CD14-positive monocyte (primary cell): ENCODE data around the gene PODXL2. TPM values are rescaled to one million over a fixed set of nuclear protein-coding genes. Genes with fewer than 3 reads are reported as not detected.

Experiments used
- DNase-seq, 3 donors: peaks; one replicate each; pipeline ENCODE4 v3.0.0-alpha.2; 2011 to 2022
- H2AFZ ChIP-seq: 2 replicates; pipeline ENCODE4 v1.6.0; 2012; ENCODE audit warnings: mild to moderate bottlenecking, low read depth, low read length, inconsistent platforms; ENCODE audit not compliant: insufficient read depth, poor library complexity, severe bottlenecking
- H3K27ac ChIP-seq, 2 donors: 1 replicate in 1 of 2; 2 replicates in 1 of 2; pipeline ENCODE4 v1.5.1; 2012 to 2013; ENCODE audit warnings: low read length in 2 of 2, control low read depth in 1 of 2, inconsistent platforms in 1 of 2, low read depth in 1 of 2, mild to moderate bottlenecking in 1 of 2
- H3K27me3 ChIP-seq, 2 donors: one replicate each; pipeline versions ENCODE4 v1.6.0 to v1.6.1; 2011 to 2013; ENCODE audit warnings: low read length in 2 of 2; ENCODE audit not compliant: control insufficient read depth in 2 of 2, insufficient read depth in 2 of 2
- H3K36me3 ChIP-seq, 2 donors: replicated peaks in 1 of 2; 1 replicate in 1 of 2; 2 replicates in 1 of 2; pipeline versions ENCODE4 v1.5.1 to v1.6.1; 2012 to 2013; ENCODE audit warnings: low read length in 2 of 2, control low read depth in 1 of 2, inconsistent platforms in 1 of 2, mild to moderate bottlenecking in 1 of 2; ENCODE audit not compliant: insufficient read depth in 2 of 2, control insufficient read depth in 1 of 2
- H3K4me1 ChIP-seq, 2 donors: 1 replicate in 1 of 2; 2 replicates in 1 of 2; pipeline versions ENCODE4 v1.5.1 to v1.6.1; 2012 to 2013; ENCODE audit warnings: low read length in 2 of 2, control low read depth in 1 of 2, inconsistent platforms in 1 of 2, mild to moderate bottlenecking in 1 of 2, moderate library complexity in 1 of 2; ENCODE audit not compliant: insufficient read depth in 2 of 2, control insufficient read depth in 1 of 2
- H3K4me2 ChIP-seq: replicated peaks from 2 replicates; pipeline ENCODE3; 2012; ENCODE audit warnings: low read length, moderate library complexity, mild to moderate bottlenecking; ENCODE audit not compliant: poor library complexity, severe bottlenecking; ENCODE audit errors: extremely low read depth
- H3K4me3 ChIP-seq, 3 experiments: fragments of 200-600 bp in 1 of 3; sonication (generic) in 1 of 3; replicated peaks in 1 of 3; 1 replicate in 2 of 3; 2 replicates in 1 of 3; pipeline ENCODE4 v1.5.1; 2011 to 2013; ENCODE audit warnings: low read length in 3 of 3, mild to moderate bottlenecking in 3 of 3, control low read depth in 2 of 3, low read depth in 2 of 3, inconsistent platforms in 1 of 3, moderate library complexity in 1 of 3
- H3K79me2 ChIP-seq: 2 replicates; pipeline ENCODE4 v1.6.0; 2012; ENCODE audit warnings: mild to moderate bottlenecking, control low read depth, inconsistent platforms, low read length, moderate library complexity; ENCODE audit not compliant: insufficient read depth
- H3K9ac ChIP-seq: 2 replicates; pipeline ENCODE4 v1.6.0; 2017; ENCODE audit warnings: low read length, mild to moderate bottlenecking; ENCODE audit not compliant: insufficient read depth, poor library complexity, severe bottlenecking
- H3K9me3 ChIP-seq, 2 donors: replicated peaks in 1 of 2; 1 replicate in 1 of 2; 2 replicates in 1 of 2; pipeline versions ENCODE4 v1.5.1 to v1.6.1; 2012 to 2013; ENCODE audit warnings: low read length in 2 of 2, control low read depth in 1 of 2; ENCODE audit not compliant: control insufficient read depth in 1 of 2, insufficient read depth in 1 of 2
- H4K20me1 ChIP-seq: 2 replicates; pipeline ENCODE4 v1.6.0; 2012; ENCODE audit warnings: mild to moderate bottlenecking, low read length, control low read depth, moderate library complexity; ENCODE audit not compliant: insufficient read depth
- H3K27ac Mint-ChIP-seq, 7 donors: one replicate each; pipeline ENCODE4 v1.8.0; 2020; ENCODE audit warnings: mild to moderate bottlenecking in 7 of 7, mixed read lengths in 7 of 7, moderate library complexity in 6 of 7, inconsistent platforms in 2 of 7
- H3K27me3 Mint-ChIP-seq, 3 donors: one replicate each; pipeline ENCODE4 v1.8.0; 2021 to 2022; ENCODE audit warnings: low read depth in 3 of 3, mild to moderate bottlenecking in 3 of 3, mixed read lengths in 3 of 3, moderate library complexity in 3 of 3, inconsistent platforms in 1 of 3
- H3K36me3 Mint-ChIP-seq, 2 donors: one replicate each; pipeline ENCODE4 v1.8.0; 2020; ENCODE audit warnings: mixed read lengths in 2 of 2, inconsistent platforms in 1 of 2, mild to moderate bottlenecking in 1 of 2
- H3K4me1 Mint-ChIP-seq: one replicate; pipeline ENCODE4 v1.8.0; 2020; ENCODE audit warnings: mild to moderate bottlenecking, mixed read lengths
- H3K4me3 Mint-ChIP-seq, 2 donors: one replicate each; pipeline ENCODE4 v1.8.0; 2020; ENCODE audit warnings: mild to moderate bottlenecking in 2 of 2, mixed read lengths in 2 of 2, moderate library complexity in 1 of 2
- H3K9me3 Mint-ChIP-seq, 7 donors: one replicate each; pipeline ENCODE4 v1.8.0; 2020 to 2022; ENCODE audit warnings: mixed read lengths in 7 of 7, mild to moderate bottlenecking in 6 of 7, moderate library complexity in 6 of 7, inconsistent platforms in 2 of 7
- WGBS: methylation state at CpG from one replicate; pipeline ENCODE4 v1.1.5; 2013; ENCODE audit warnings: missing lambda C conversion rate; ENCODE audit not compliant: insufficient coverage; 5-methylcytosine and 5-hydroxymethylcytosine counted together
- intact Hi-C, 2 donors: fragments of 100-400 bp; cut with micrococcal nuclease; formaldehyde crosslinking; loops; one replicate each; pipeline versions ENCODE4 v1.15.0 to v1.15.1; 2023
- polyA plus RNA-seq, 3 donors: library from polyadenylated mRNA; depleted of rRNA in 1 of 3; unstranded in 2 of 3; stranded (reverse) in 1 of 3; fragments of 300-500 nt in 2 of 3; fragments of >200 nt in 1 of 3; fragmentation: Illumina TruSeq in 2 of 3; gene quantifications; 1 replicate in 2 of 3; 2 replicates in 1 of 3; pipeline ENCODE4 v1.2.3, GENCODE V29; 2012 to 2021
- TF ChIP-seq, protein P1 (sequence below): fragments of 200-600 bp; IDR thresholded peaks from one replicate; pipeline ENCODE4 v1.8.0; 2022; ENCODE audit warnings: antibody characterized with exemption, mild to moderate bottlenecking

PODXL2 gene
- polyA plus RNA-seq, 3 donors: 0.33 to 0.64 (median 0.43) TPM

DNA sequence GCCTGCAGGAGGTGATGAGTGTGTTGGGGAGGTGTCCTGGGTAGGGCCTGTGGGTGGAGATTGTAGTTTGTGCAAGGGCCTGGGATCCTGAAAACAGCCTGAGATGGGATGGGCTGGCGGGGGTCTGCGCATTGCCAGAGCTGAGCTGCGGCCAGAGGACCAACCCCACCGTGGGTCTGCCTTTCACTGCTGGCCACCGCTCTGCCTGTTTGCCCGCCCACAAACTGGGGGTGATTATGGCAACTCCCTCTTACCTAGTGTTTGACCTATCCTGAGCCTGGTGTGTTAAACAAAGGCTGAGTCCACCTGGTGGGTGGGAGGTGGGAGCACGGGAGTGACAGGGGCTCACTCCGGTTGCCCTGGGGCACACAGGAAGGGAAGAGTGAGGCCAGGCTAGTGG is 53.6 kb downstream of the PODXL2 start:
- H4K20me1 ChIP-seq: peaks cover 9% of the 10 kb centered on the region
- DNase-seq: no peak
- no peak overlapping the region for H3K9ac ChIP-seq
- H2AFZ ChIP-seq: no peak overlapping the region
- no peak overlapping the region for H3K27ac ChIP-seq
- no peak overlapping the region for H3K4me3 ChIP-seq
- Mint-ChIP-seq H3K9me3 (peaks cover 0 to 5% (median 0%) of the 10 kb centered on the region in 7 donors), H3K4me1 (peaks cover 52% of the 10 kb centered on the region), H3K27ac (peak overlapping the region in 1 of 7 donors; percentile 51), H3K36me3 (peaks cover 28 to 30% of the 10 kb centered on the region in 2 donors), H3K27me3 (peaks cover 0 to 2% (median under 1%) of the 10 kb centered on the region in 3 donors), H3K4me3 (no peak overlapping the region)
- no peaks in the 10 kb centered on the region for H3K79me2 ChIP-seq
- WGBS: 100% methylated on average over 4 of the region's 8 CpGs
- no peaks in the 10 kb centered on the region for H3K27me3 ChIP-seq
- intact Hi-C loops: no loop called here
- H3K4me2 ChIP-seq: no peak overlapping the region
- H3K4me1 ChIP-seq: peaks cover 35 to 48% of the 10 kb centered on the region in 2 donors
- peaks cover 12 to 22% of the 10 kb centered on the region in 2 donors for H3K36me3 ChIP-seq
- TF ChIP-seq, protein P1, sequence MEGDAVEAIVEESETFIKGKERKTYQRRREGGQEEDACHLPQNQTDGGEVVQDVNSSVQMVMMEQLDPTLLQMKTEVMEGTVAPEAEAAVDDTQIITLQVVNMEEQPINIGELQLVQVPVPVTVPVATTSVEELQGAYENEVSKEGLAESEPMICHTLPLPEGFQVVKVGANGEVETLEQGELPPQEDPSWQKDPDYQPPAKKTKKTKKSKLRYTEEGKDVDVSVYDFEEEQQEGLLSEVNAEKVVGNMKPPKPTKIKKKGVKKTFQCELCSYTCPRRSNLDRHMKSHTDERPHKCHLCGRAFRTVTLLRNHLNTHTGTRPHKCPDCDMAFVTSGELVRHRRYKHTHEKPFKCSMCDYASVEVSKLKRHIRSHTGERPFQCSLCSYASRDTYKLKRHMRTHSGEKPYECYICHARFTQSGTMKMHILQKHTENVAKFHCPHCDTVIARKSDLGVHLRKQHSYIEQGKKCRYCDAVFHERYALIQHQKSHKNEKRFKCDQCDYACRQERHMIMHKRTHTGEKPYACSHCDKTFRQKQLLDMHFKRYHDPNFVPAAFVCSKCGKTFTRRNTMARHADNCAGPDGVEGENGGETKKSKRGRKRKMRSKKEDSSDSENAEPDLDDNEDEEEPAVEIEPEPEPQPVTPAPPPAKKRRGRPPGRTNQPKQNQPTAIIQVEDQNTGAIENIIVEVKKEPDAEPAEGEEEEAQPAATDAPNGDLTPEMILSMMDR: no peak
- H3K9me3 ChIP-seq: peaks cover 0 to 8% of the 10 kb centered on the region in 2 donors

DNA sequence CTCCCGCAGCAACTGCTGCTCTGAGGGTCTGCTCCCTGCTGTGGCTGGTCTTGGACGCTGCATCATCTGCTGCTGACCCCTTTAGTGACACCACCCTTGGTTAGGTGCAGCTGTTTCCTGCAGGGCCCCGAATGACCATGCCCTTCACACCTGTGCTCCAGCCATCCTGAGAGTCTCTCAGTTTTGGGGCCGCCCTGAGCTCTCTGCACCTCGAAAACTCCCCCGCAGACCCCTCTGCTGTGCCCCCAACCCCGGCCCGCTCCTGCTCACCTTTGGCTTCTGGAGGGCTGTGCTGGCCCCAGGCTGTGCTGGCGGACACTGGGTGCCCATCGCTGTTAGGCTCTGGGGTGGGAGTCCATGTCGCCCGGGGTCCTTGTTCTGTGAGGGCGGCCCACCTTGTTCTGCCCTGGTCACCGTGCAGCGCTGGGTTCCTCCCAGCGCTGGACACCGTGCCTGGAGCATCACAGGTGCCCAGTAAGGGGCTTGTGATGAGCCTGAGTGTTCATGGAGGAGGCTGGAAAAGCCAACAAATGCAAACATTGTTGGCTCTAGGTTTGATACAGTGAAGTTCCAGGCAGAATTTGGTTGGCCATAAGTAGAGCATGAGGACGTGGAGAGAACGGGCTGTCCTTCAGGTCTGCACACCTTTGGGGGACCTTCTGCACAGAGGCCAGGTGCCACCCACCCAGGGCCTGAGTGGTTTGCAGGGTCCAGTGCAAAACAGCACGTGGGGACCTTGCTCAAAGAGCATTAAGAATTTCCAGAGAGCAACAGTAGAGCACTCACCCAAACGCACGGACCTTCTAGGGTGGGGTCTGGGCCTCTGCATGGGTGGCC is 56.1 kb downstream of the PODXL2 start:
- H3K4me1 Mint-ChIP-seq: peaks cover 29% of the 10 kb centered on the region

More for the DNA sequence above, 56.1 kb downstream of the PODXL2 start:
- H3K36me3 ChIP-seq: peaks cover 3 to 6% of the 10 kb centered on the region in 2 donors
- H3K4me1 ChIP-seq: peaks cover 16 to 23% of the 10 kb centered on the region in 2 donors
- Mint-ChIP-seq H3K27ac (no peak overlapping the region), H3K4me3 (no peak overlapping the region), H3K9me3 (no peaks in the 10 kb centered on the region), H3K36me3 (peaks cover 5 to 11% of the 10 kb centered on the region in 2 donors), H3K27me3 (peaks cover 0 to 2% (median 0%) of the 10 kb centered on the region in 3 donors)
- no peak overlapping the region for H3K27ac ChIP-seq
- no peak for DNase-seq
- TF ChIP-seq, protein P1: no peak
- no peak overlapping the region for H3K4me2 ChIP-seq
- H3K4me3 ChIP-seq: no peak overlapping the region
- WGBS: 86% methylated on average over 21 of the region's 22 CpGs
- H3K27me3 ChIP-seq: no peaks in the 10 kb centered on the region
- H2AFZ ChIP-seq: no peak overlapping the region
- no peak overlapping the region for H3K9ac ChIP-seq
- H3K9me3 ChIP-seq: no peaks in the 10 kb centered on the region
- intact Hi-C loops: loop anchor here in 1 of 2 donors (5.0 kb wide), 1 partner anchor 147 kb away; no protein-coding TSS in a partner anchor
- H4K20me1 ChIP-seq: no peaks in the 10 kb centered on the region
- H3K79me2 ChIP-seq: no peaks in the 10 kb centered on the region
